HepG2 (cell line): ENCODE measurements around the gene SHISA5. TPM values are rescaled to one million over a fixed set of nuclear protein-coding genes. Genes with fewer than 3 reads are reported as not detected.

ENCODE experiments used
- ATAC-seq: fragments of 200-7000 bp; cut with Tn5 transposase; 3 replicates; pipeline ENCODE4 v1.9.1; 2020; ENCODE audit warnings: mild to moderate bottlenecking, moderate library complexity
- BruUV-seq: library from RNA; stranded (reverse); fragments of 400-500 nt; replicated peaks from 2 replicates; lab custom pipeline; 2021; lab: Mats Ljungman, UMichigan
- CTCF ChIA-PET: fragments of 300-600 bp; formaldehyde crosslinking; extraction: SDS; loops from one replicate; lab custom pipeline; 2021; ENCODE audit warnings: low total read pairs, inconsistent platforms, low intra/inter-chr PET ratio; lab: Yijun Ruan, JAX
- POLR2A ChIA-PET: fragments of 350-600 bp; sonication (Branson Sonifier 250); formaldehyde crosslinking; loops from one replicate; lab custom pipeline; 2020; ENCODE audit warnings: antibody characterized with exemption, inconsistent platforms; lab: Yijun Ruan, JAX
- DNase-seq: peaks from one replicate; pipeline ENCODE4 v3.0.0-alpha.2; 2015; ENCODE audit warnings: low spot score
- FAIRE-seq: peaks from 3 replicates; lab custom pipeline; 2011; peaks lifted over from hg19 to GRCh38; lab: Jason Lieb, UNC
- H2AFZ ChIP-seq: one replicate; pipeline ENCODE4 v1.6.1; 2011; ENCODE audit warnings: low read length, inconsistent platforms
- H3K27ac ChIP-seq: fragments of 300-600 bp; 3 replicates; pipeline ENCODE4 v1.8.0; 2011; ENCODE audit warnings: mixed run types, mild to moderate bottlenecking, mixed read lengths, low read length, inconsistent platforms; ENCODE audit not compliant: insufficient read depth; ENCODE audit errors: extremely low read length
- H3K27me3 ChIP-seq, 2 experiments: fragments of 200-600 bp in 1 of 2; 2 replicates in 1 of 2; 3 replicates in 1 of 2; pipeline versions ENCODE4 v1.6.0 to v1.8.0; 2011; ENCODE audit warnings: low read length in 2 of 2, mild to moderate bottlenecking in 2 of 2, moderate library complexity in 2 of 2, inconsistent platforms in 1 of 2; ENCODE audit not compliant: insufficient read depth in 2 of 2, control insufficient read depth in 1 of 2
- H3K36me3 ChIP-seq, 2 experiments: fragments of 200-600 bp in 1 of 2; replicated peaks in 1 of 2; 2 replicates in 1 of 2; 3 replicates in 1 of 2; pipeline versions ENCODE4 v1.5.1 to v1.8.0; 2011; ENCODE audit warnings: low read length in 2 of 2, inconsistent platforms in 1 of 2; ENCODE audit not compliant: insufficient read depth in 2 of 2, control insufficient read depth in 1 of 2
- H3K4me1 ChIP-seq: 2 replicates; pipeline ENCODE4 v1.5.1; 2012; ENCODE audit warnings: low read length, inconsistent platforms; ENCODE audit not compliant: insufficient read depth
- H3K4me2 ChIP-seq: 2 replicates; pipeline ENCODE4 v1.6.0; 2011; ENCODE audit warnings: low read depth, low read length, inconsistent platforms
- H3K4me3 ChIP-seq, 3 experiments: fragments of 200-600 bp in 1 of 3; sonication (generic), shearing (Covaris generic) in 1 of 3; replicated peaks in 1 of 3; 2 replicates each; pipeline ENCODE4 v1.5.1; 2011 to 2016; ENCODE audit warnings: low read length in 3 of 3, inconsistent platforms in 2 of 3, low read depth in 2 of 3, mild to moderate bottlenecking in 2 of 3, control low read depth in 1 of 3, mixed read lengths in 1 of 3; ENCODE audit not compliant: insufficient read depth in 1 of 3
- H3K79me2 ChIP-seq: one replicate; pipeline ENCODE4 v1.6.1; 2011; ENCODE audit warnings: low read length, inconsistent platforms; ENCODE audit not compliant: insufficient read depth
- H3K9ac ChIP-seq: 2 replicates; pipeline ENCODE4 v1.6.0; 2011; ENCODE audit warnings: mild to moderate bottlenecking, low read depth, low read length, inconsistent platforms; ENCODE audit not compliant: insufficient read depth
- H3K9me3 ChIP-seq: 2 replicates; pipeline ENCODE4 v1.5.1; 2012; ENCODE audit warnings: mild to moderate bottlenecking, low read length
- H4K20me1 ChIP-seq: 2 replicates; pipeline ENCODE4 v1.6.0; 2011; ENCODE audit warnings: inconsistent platforms, mild to moderate bottlenecking, low read length, moderate library complexity; ENCODE audit not compliant: insufficient read depth
- HMG20B ChIP-seq: conservative IDR thresholded peaks from 2 replicates; pipeline ENCODE4 v1.6.1; 2016; ENCODE audit warnings: missing genetic modification reagents, missing compliant biosample characterization
- KLF16 ChIP-seq, 2 experiments: sonication (generic) in 1 of 2; formaldehyde crosslinking in 1 of 2; IDR thresholded peaks; 2 replicates each; pipeline versions ENCODE4 v1.6.1 to v1.8.0; 2016 to 2023; ENCODE audit warnings: missing genetic modification reagents in 2 of 2, missing compliant biosample characterization in 1 of 2
- NCOR1 ChIP-seq: fragments of 200-600 bp; sonication (generic); IDR thresholded peaks from 2 replicates; pipeline ENCODE4 v1.7.0; 2017; ENCODE audit warnings: antibody characterized with exemption, low read length, borderline replicate concordance
- POGK ChIP-seq: sonication (generic); formaldehyde crosslinking; conservative IDR thresholded peaks from 2 replicates; pipeline ENCODE4 v1.8.0; 2022; ENCODE audit warnings: mild to moderate bottlenecking, moderate library complexity, missing genetic modification reagents
- SIX4 ChIP-seq: sonication (generic); formaldehyde crosslinking; IDR thresholded peaks from 2 replicates; pipeline ENCODE4 v1.4.0; 2020; ENCODE audit warnings: missing genetic modification reagents
- XRCC5 ChIP-seq: fragments of 200-400 bp; formaldehyde crosslinking; optimal IDR thresholded peaks from 2 replicates; pipeline ENCODE3; 2017; ENCODE audit warnings: mild to moderate bottlenecking, low read length
- ZBTB49 ChIP-seq: sonication (generic); formaldehyde crosslinking; IDR thresholded peaks from 2 replicates; pipeline ENCODE4 v1.4.0; 2020; ENCODE audit warnings: missing genetic modification reagents, borderline replicate concordance
- ZNF274 ChIP-seq: sonication (generic); formaldehyde crosslinking; IDR thresholded peaks from 2 replicates; pipeline ENCODE4 v1.5.1; 2020; ENCODE audit warnings: mild to moderate bottlenecking, missing genetic modification reagents
- ZNF720 ChIP-seq: sonication (generic); formaldehyde crosslinking; IDR thresholded peaks from 2 replicates; pipeline ENCODE4 v1.4.0; 2020; ENCODE audit warnings: missing genetic modification reagents
- WGBS: methylation state at CpG from one replicate; pipeline ENCODE4 v1.1.6; 2017; ENCODE audit warnings: low lambda C conversion rate; 5-methylcytosine and 5-hydroxymethylcytosine counted together
- in situ Hi-C: cut with HindIII; loops from 2 replicates; pipeline ENCODE4 v1.10.0; 2017; ENCODE audit warnings: low pct_unique_long_range_greater_than_20kb; ENCODE audit not compliant: extremely low pct_ligation_motif_present
- intact Hi-C: fragments of 100-400 bp; cut with micrococcal nuclease; formaldehyde crosslinking; loops from one replicate; pipeline ENCODE4 v1.10.0; 2022; ENCODE audit not compliant: unreplicated experiment
- polyA plus RNA-seq, 8 experiments: library from polyadenylated mRNA; depleted of rRNA in 3 of 8; stranded (reverse) in 7 of 8; unstranded in 1 of 8; fragments of >200 nt; fragmentation: Illumina TruSeq in 4 of 8; extraction: Trizol in 4 of 8; gene quantifications; 2 replicates each; pipeline versions ENCODE4 v1.2.1 to v1.2.3, GENCODE V29; 2011 to 2016; ENCODE audit warnings: low read depth in 4 of 8, missing spikeins in 1 of 8, mixed read lengths in 1 of 8; ENCODE audit not compliant: insufficient read depth in 1 of 8
- total RNA-seq, 5 experiments: library from RNA; depleted of rRNA; stranded (reverse); fragments of >200 nt; fragmentation: Illumina TruSeq; extraction: Trizol; gene quantifications; 2 replicates each; pipeline ENCODE4 v1.2.3, GENCODE V29; 2016; ENCODE audit warnings: low read depth in 1 of 5
- TF ChIP-seq, protein P1 (sequence below): sonication (generic); formaldehyde crosslinking; conservative IDR thresholded peaks from 2 replicates; pipeline ENCODE4 v1.4.0; 2020; ENCODE audit warnings: missing genetic modification reagents
- TF ChIP-seq, protein P2 (sequence below): IDR thresholded peaks from 2 replicates; pipeline ENCODE4 v1.4.0; 2020; ENCODE audit warnings: mild to moderate bottlenecking, missing genetic modification reagents

SHISA5 gene
- total and polyA plus RNA-seq, 2 of the 13 experiments (the other 11 are each of a cell fraction or from before 2014, with no cell fraction given): 75.8 to 91.4 TPM

DNA sequence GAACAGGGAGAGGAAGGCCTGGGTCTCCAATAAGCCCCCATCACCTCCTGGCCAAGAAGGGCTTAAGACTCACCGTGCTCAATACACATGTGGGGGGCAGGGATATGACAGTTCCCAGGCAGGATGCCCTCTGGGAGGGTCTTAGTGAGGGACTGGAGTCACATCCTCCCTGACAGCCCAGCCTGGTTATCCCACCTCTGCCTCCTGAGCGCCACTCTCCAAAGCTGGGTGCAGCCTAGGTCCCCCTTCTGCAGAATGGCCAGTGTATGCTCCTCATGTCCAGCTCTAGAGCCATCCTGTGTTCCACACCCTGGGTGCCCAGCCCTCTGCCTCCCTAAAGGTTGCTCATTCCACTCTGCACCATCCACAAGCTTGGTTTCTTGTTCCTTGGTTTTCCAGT is 1.2 kb upstream of the SHISA5 start:
- Histone ChIP-seq H3K27me3 (peaks cover 0 to 8% of the 10 kb centered on the region in 2 experiments; a peak in 1 of 5 replicates), H3K79me2 (no peaks in the 10 kb centered on the region), H3K4me3 (no peak overlapping the region), H3K4me2 (no peak overlapping the region), H3K27ac (no peak overlapping the region), H2AFZ (no peak overlapping the region), H3K4me1 (peaks cover 46% of the 10 kb centered on the region), H4K20me1 (no peaks in the 10 kb centered on the region), H3K36me3 (no peaks in the 10 kb centered on the region), H3K9ac (no peak overlapping the region), H3K9me3 (no peaks in the 10 kb centered on the region)
- no peak for ATAC-seq
- in situ Hi-C loops: no loop called here
- TF ChIP-seq ZBTB49 (CRISPR knock-in tag) (no peak), POGK (CRISPR knock-in tag) (no peak), XRCC5 (no peak), NCOR1 (no peak), KLF16 (CRISPR knock-in tag; IDR thresholded peaks at IDR 0.05) (no peak), SIX4 (CRISPR knock-in tag) (no peak), ZNF274 (no peak), HMG20B (no peak), ZNF720 (CRISPR knock-in tag) (no peak)
- TF ChIP-seq, protein P1, sequence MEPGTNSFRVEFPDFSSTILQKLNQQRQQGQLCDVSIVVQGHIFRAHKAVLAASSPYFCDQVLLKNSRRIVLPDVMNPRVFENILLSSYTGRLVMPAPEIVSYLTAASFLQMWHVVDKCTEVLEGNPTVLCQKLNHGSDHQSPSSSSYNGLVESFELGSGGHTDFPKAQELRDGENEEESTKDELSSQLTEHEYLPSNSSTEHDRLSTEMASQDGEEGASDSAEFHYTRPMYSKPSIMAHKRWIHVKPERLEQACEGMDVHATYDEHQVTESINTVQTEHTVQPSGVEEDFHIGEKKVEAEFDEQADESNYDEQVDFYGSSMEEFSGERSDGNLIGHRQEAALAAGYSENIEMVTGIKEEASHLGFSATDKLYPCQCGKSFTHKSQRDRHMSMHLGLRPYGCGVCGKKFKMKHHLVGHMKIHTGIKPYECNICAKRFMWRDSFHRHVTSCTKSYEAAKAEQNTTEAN (CRISPR knock-in tag): no peak
- TF ChIP-seq, protein P2, sequence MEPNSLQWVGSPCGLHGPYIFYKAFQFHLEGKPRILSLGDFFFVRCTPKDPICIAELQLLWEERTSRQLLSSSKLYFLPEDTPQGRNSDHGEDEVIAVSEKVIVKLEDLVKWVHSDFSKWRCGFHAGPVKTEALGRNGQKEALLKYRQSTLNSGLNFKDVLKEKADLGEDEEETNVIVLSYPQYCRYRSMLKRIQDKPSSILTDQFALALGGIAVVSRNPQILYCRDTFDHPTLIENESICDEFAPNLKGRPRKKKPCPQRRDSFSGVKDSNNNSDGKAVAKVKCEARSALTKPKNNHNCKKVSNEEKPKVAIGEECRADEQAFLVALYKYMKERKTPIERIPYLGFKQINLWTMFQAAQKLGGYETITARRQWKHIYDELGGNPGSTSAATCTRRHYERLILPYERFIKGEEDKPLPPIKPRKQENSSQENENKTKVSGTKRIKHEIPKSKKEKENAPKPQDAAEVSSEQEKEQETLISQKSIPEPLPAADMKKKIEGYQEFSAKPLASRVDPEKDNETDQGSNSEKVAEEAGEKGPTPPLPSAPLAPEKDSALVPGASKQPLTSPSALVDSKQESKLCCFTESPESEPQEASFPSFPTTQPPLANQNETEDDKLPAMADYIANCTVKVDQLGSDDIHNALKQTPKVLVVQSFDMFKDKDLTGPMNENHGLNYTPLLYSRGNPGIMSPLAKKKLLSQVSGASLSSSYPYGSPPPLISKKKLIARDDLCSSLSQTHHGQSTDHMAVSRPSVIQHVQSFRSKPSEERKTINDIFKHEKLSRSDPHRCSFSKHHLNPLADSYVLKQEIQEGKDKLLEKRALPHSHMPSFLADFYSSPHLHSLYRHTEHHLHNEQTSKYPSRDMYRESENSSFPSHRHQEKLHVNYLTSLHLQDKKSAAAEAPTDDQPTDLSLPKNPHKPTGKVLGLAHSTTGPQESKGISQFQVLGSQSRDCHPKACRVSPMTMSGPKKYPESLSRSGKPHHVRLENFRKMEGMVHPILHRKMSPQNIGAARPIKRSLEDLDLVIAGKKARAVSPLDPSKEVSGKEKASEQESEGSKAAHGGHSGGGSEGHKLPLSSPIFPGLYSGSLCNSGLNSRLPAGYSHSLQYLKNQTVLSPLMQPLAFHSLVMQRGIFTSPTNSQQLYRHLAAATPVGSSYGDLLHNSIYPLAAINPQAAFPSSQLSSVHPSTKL (CRISPR knock-in tag): no peak
- ChIA-PET CTCF (no interaction called here), POLR2A (interaction anchor here (1.0 to 1.5 kb wide), 2 partner anchors 32 to 58 kb away, joined by 3 to 12 read pairs; partner anchors contain the start of gene ATRIP)
- intact Hi-C loops: loop anchor here (5.0 kb wide), 2 partner anchors 42 to 233 kb away; no protein-coding TSS in a partner anchor
- no peak for FAIRE-seq
- no TSS peak for BruUV-seq
- no peak for DNase-seq
- no CpG with 5 or more reads among the region's 2 CpGs for WGBS
